Kidney (tissue), 14 donors: ENCODE measurements around the gene SMAD6. TPM values are rescaled to one million over a fixed set of nuclear protein-coding genes. Genes with fewer than 3 reads are reported as not detected.
A peak's percentile ranks its signal among the peaks of the same experiment; 100 is the strongest.

Experiments
- DNase-seq, 5 donors: peaks; one replicate each; pipeline ENCODE4 v3.0.0-alpha.2; 2013 to 2020
- FAIRE-seq: peaks from 2 replicates; lab custom pipeline; 2012; peaks lifted over from hg19 to GRCh38; lab: Jason Lieb, UNC
- H3K27ac ChIP-seq, 2 donors: one replicate each; pipeline ENCODE4 v1.7.0; 2013; ENCODE audit warnings: low read depth in 2 of 2, low read length in 2 of 2, inconsistent platforms in 1 of 2
- H3K27me3 ChIP-seq: one replicate; pipeline ENCODE4 v1.7.1; 2013; ENCODE audit warnings: low read length, inconsistent platforms; ENCODE audit not compliant: control insufficient read depth, insufficient read depth
- H3K36me3 ChIP-seq, 3 donors: one replicate each; pipeline versions ENCODE4 v1.7.0 to v1.7.1; 2013; ENCODE audit warnings: low read length in 3 of 3, control low read depth in 1 of 3, inconsistent platforms in 1 of 3; ENCODE audit not compliant: insufficient read depth in 3 of 3, control insufficient read depth in 2 of 3
- H3K4me1 ChIP-seq, 3 donors: one replicate each; pipeline versions ENCODE4 v1.7.0 to v1.7.1; 2013; ENCODE audit warnings: low read length in 3 of 3, inconsistent platforms in 1 of 3, low read depth in 1 of 3; ENCODE audit not compliant: control insufficient read depth in 2 of 3, insufficient read depth in 2 of 3
- H3K4me3 ChIP-seq, 3 donors: one replicate each; pipeline versions ENCODE4 v1.7.0 to v1.8.1; 2013; ENCODE audit warnings: low read length in 3 of 3, control low read depth in 1 of 3, inconsistent platforms in 1 of 3
- H3K9ac ChIP-seq, 3 donors: one replicate each; pipeline versions ENCODE4 v1.7.0 to v1.7.1; 2013; ENCODE audit warnings: low read length in 3 of 3, control low read depth in 1 of 3, inconsistent platforms in 1 of 3
- H3K9me3 ChIP-seq, 3 donors: one replicate each; pipeline versions ENCODE4 v1.7.0 to v1.7.1; 2013; ENCODE audit warnings: low read length in 3 of 3, control low read depth in 1 of 3, inconsistent platforms in 1 of 3; ENCODE audit not compliant: control insufficient read depth in 2 of 3, insufficient read depth in 1 of 3
- CTCF ChIP-seq: IDR thresholded peaks from 3 replicates; pipeline ENCODE4 v1.5.1; 2012; ENCODE audit warnings: mild to moderate bottlenecking, moderate library complexity, borderline replicate concordance; ENCODE audit not compliant: insufficient read depth; ENCODE audit errors: extremely low read depth
- intact Hi-C: fragments of 100-400 bp; cut with DNase I; formaldehyde crosslinking; loops from one replicate; pipeline ENCODE4 v1.11.1; 2022
- polyA plus RNA-seq: library from polyadenylated mRNA; stranded (reverse); fragments of 350-450 nt; fragmentation: Illumina TruSeq; extraction: RNeasy Lipid Tissue Mini Kit (QIAGEN cat#74804); gene quantifications from one replicate; pipeline ENCODE4 v1.2.3, GENCODE V29; 2014; ENCODE audit warnings: low read depth, low replicate concordance; ENCODE audit not compliant: insufficient read depth
- total RNA-seq: library from RNA; stranded (reverse); fragmentation: NEBNext Ultra II Directional; extraction: Animal tissue kit (Norgen Biotek cat#: 25700); gene quantifications from one replicate; pipeline ENCODE4 v1.2.1, GENCODE V29; 2021
- donor health status: control.
- donor health status: control.
- donor health status: control.
- donor health status: control.
- donor health status: control.
- donor health status: DM: yes; HTN: yes; CAD: no.
- donor health status: Normal renal cell carcinoma (clear cell type).

The SMAD6 gene
- total and polyA plus RNA-seq, 2 donors from 2014 or later = 15.4 to 23.0 TPM

GRCh38 chr15:66655511-66655910 lies 46.5 kb upstream of the SMAD6 start:
- no peak overlapping the region for H3K9ac ChIP-seq

GRCh38 chr15:66655997-66656396 lies 46.0 kb upstream of the SMAD6 start:
- no peak for FAIRE-seq
- H3K9me3 ChIP-seq = no peaks in the 10 kb centered on the region
- H3K9ac ChIP-seq = no peak overlapping the region
- H3K4me3 ChIP-seq = no peak overlapping the region
- peaks cover 0 to 12% (median 0%) of the 10 kb centered on the region in 3 donors for H3K4me1 ChIP-seq
- intact Hi-C loops = no loop called here
- TF ChIP-seq CTCF = no peak
- no peak for DNase-seq
- H3K27me3 ChIP-seq = no peaks in the 10 kb centered on the region
- no peaks in the 10 kb centered on the region for H3K36me3 ChIP-seq
- H3K27ac ChIP-seq = no peak overlapping the region

More at GRCh38 chr15:66655511-66655910, 46.5 kb upstream of the SMAD6 start:
- Histone ChIP-seq H3K4me3 (no peak overlapping the region), H3K4me1 (peaks cover 0 to 13% (median 1%) of the 10 kb centered on the region in 3 donors), H3K27ac (no peak overlapping the region), H3K27me3 (no peaks in the 10 kb centered on the region), H3K9me3 (no peaks in the 10 kb centered on the region), H3K36me3 (no peaks in the 10 kb centered on the region)
- no peak for TF ChIP-seq CTCF
- no peak for FAIRE-seq
- peak in 1 of 5 donors; percentile 17 for DNase-seq
- intact Hi-C loops = no loop called here

GRCh38 chr15:66657185-66658020 lies 44.6 kb upstream of the SMAD6 start:
- H3K9ac ChIP-seq = no peak overlapping the region
- peaks cover 0 to 12% (median 0%) of the 10 kb centered on the region in 3 donors for H3K4me1 ChIP-seq
- H3K36me3 ChIP-seq = no peaks in the 10 kb centered on the region
- DNase-seq = peak in 4 of 5 donors; percentile 75 to 92 (median 83)
- no peak for FAIRE-seq
- H3K9me3 ChIP-seq = no peaks in the 10 kb centered on the region
- no peak overlapping the region for H3K4me3 ChIP-seq
- no peaks in the 10 kb centered on the region for H3K27me3 ChIP-seq
- intact Hi-C loops = no loop called here
- TF ChIP-seq CTCF = no peak
- peak overlapping the region in 1 of 2 donors; percentile 32 for H3K27ac ChIP-seq
